Tibial nerve (tissue), 4 donors: ENCODE data around the gene AP5Z1. TPM values are rescaled to one million over a fixed set of nuclear protein-coding genes. Genes with fewer than 3 reads are reported as not detected.

Experiments
- DNase-seq, 2 donors: peaks; one replicate each; pipeline ENCODE4 v3.0.0-alpha.2; 2019; ENCODE audit warnings: low spot score in 2 of 2
- H3K27ac ChIP-seq, 4 donors: fragments of 200-600 bp; sonication (generic) in 3 of 4; one replicate each; pipeline ENCODE4 v1.5.1; 2017 to 2019; ENCODE audit warnings: mild to moderate bottlenecking in 1 of 4
- H3K27me3 ChIP-seq, 2 donors: fragments of 200-600 bp; sonication (generic) in 1 of 2; one replicate each; pipeline versions ENCODE4 v1.5.1 to v1.6.0; 2017 to 2019
- H3K36me3 ChIP-seq, 3 donors: fragments of 200-600 bp; sonication (generic); one replicate each; pipeline ENCODE4 v1.5.1; 2018 to 2019
- H3K4me1 ChIP-seq, 4 donors: fragments of 200-600 bp; sonication (generic) in 3 of 4; one replicate each; pipeline ENCODE4 v1.5.1; 2017 to 2019
- H3K4me3 ChIP-seq, 4 donors: fragments of 200-600 bp; sonication (generic) in 3 of 4; one replicate each; pipeline ENCODE4 v1.5.1; 2017 to 2019; ENCODE audit warnings: mild to moderate bottlenecking in 1 of 4, moderate library complexity in 1 of 4
- H3K9me3 ChIP-seq, 4 donors: fragments of 200-600 bp; sonication (generic) in 3 of 4; one replicate each; pipeline ENCODE4 v1.5.1; 2017 to 2019
- EP300 ChIP-seq, 2 donors: sonication (generic); formaldehyde crosslinking; IDR thresholded peaks; one replicate each; pipeline ENCODE4 v1.6.1; 2017; ENCODE audit warnings: antibody characterized with exemption in 2 of 2, mild to moderate bottlenecking in 1 of 2
- POLR2A ChIP-seq, 2 donors: fragments of 450-650 bp; IDR thresholded peaks; one replicate each; pipeline ENCODE4 v1.6.1; 2017; ENCODE audit warnings: antibody characterized with exemption in 2 of 2, mild to moderate bottlenecking in 2 of 2, moderate library complexity in 2 of 2
- WGBS, 2 donors: methylation state at CpG; one replicate each; pipeline ENCODE4 v1.1.5; 2018; 5-methylcytosine and 5-hydroxymethylcytosine counted together
- total RNA-seq, 4 donors: library from RNA; depleted of rRNA; stranded (reverse); fragments of >200 nt; gene quantifications; one replicate each; pipeline ENCODE4 v1.1.0, GENCODE V29; 2016
- TF ChIP-seq, protein P1 (sequence below), 5 experiments: fragments of 200-600 bp in 3 of 5; fragments of 450-650 bp in 2 of 5; sonication (generic) in 3 of 5; IDR thresholded peaks; one replicate each; pipeline ENCODE4 v1.5.1; 2016 to 2019; ENCODE audit warnings: antibody characterized with exemption in 5 of 5, mild to moderate bottlenecking in 3 of 5, moderate library complexity in 2 of 5

AP5Z1 gene
- total RNA-seq, 4 donors from 2014 or later = 26.0 to 61.8 (median 40.7) TPM

- H3K36me3 ChIP-seq = peaks cover 0 to 40% (median 0%) of the 10 kb centered on the region in 3 donors
- DNase-seq = no peak
- peaks cover 0 to 36% (median 11%) of the 10 kb centered on the region in 4 donors for H3K4me1 ChIP-seq
- no peak overlapping the region for H3K27ac ChIP-seq
- H3K27me3 ChIP-seq = no peaks in the 10 kb centered on the region
- TF ChIP-seq EP300 (IDR thresholded peaks at IDR 0.05) (no peak), POLR2A (IDR thresholded peaks at IDR 0.05) (no peak)
- TF ChIP-seq, protein P1, sequence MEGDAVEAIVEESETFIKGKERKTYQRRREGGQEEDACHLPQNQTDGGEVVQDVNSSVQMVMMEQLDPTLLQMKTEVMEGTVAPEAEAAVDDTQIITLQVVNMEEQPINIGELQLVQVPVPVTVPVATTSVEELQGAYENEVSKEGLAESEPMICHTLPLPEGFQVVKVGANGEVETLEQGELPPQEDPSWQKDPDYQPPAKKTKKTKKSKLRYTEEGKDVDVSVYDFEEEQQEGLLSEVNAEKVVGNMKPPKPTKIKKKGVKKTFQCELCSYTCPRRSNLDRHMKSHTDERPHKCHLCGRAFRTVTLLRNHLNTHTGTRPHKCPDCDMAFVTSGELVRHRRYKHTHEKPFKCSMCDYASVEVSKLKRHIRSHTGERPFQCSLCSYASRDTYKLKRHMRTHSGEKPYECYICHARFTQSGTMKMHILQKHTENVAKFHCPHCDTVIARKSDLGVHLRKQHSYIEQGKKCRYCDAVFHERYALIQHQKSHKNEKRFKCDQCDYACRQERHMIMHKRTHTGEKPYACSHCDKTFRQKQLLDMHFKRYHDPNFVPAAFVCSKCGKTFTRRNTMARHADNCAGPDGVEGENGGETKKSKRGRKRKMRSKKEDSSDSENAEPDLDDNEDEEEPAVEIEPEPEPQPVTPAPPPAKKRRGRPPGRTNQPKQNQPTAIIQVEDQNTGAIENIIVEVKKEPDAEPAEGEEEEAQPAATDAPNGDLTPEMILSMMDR (IDR thresholded peaks at IDR 0.05) = no peak
- 85 to 100% methylated on average over 3 to 14 of the region's 19 CpGs for WGBS, 2 donors
- no peak overlapping the region for H3K4me3 ChIP-seq
- no peaks in the 10 kb centered on the region for H3K9me3 ChIP-seq
Observed at GRCh38 chr7:4729266-4729665, 46.2 kb upstream of the AP5Z1 start.

DNA sequence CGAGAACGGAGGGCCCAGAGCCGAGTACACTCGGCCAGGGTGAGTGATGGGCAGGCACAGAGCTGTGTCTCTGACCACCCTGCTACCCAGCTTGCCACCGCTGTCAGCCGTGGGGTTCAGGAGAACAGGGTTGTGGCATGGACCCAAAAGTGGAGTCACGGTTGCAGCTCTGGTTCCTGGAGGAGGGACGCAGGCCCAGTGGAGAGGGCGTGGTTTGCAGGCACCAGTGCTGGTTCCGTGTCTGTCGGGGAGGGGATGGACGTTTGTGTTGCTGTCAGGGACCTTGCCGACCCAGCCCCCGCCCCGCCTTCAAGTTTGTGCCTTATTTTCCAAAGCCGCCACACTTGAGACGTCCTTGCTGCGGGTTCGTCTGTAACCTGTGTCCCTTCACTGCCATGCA lies 45.1 kb upstream of the AP5Z1 start:
- no peak for DNase-seq
- no peaks in the 10 kb centered on the region for H3K27me3 ChIP-seq
- no peak overlapping the region for H3K27ac ChIP-seq
- TF ChIP-seq POLR2A (IDR thresholded peaks at IDR 0.05) = no peak
- TF ChIP-seq, protein P1 (IDR thresholded peaks at IDR 0.05) = no peak
- TF ChIP-seq EP300 (IDR thresholded peaks at IDR 0.05) = no peak
- H3K4me3 ChIP-seq = no peak overlapping the region
- peaks cover 0 to 29% (median 3%) of the 10 kb centered on the region in 4 donors for H3K4me1 ChIP-seq
- peaks cover 0 to 40% (median 0%) of the 10 kb centered on the region in 3 donors for H3K36me3 ChIP-seq
- WGBS, 2 donors = 86 to 91% methylated on average over 18 to 19 of the region's 19 CpGs
- no peaks in the 10 kb centered on the region for H3K9me3 ChIP-seq

GRCh38 chr7:4730971-4731370 lies 44.5 kb upstream of the AP5Z1 start:
- no peak overlapping the region for H3K4me3 ChIP-seq
- no peak for DNase-seq
- H3K9me3 ChIP-seq = no peaks in the 10 kb centered on the region
- no peak overlapping the region for H3K27ac ChIP-seq
- WGBS, 2 donors = 74 to 90% methylated on average over 10 of the region's 10 CpGs
- H3K36me3 ChIP-seq = peaks cover 0 to 40% (median 0%) of the 10 kb centered on the region in 3 donors
- H3K4me1 ChIP-seq = peaks cover 0 to 25% (median 3%) of the 10 kb centered on the region in 4 donors
- TF ChIP-seq POLR2A (IDR thresholded peaks at IDR 0.05) = no peak
- TF ChIP-seq EP300 (IDR thresholded peaks at IDR 0.05) = no peak
- TF ChIP-seq, protein P1 (IDR thresholded peaks at IDR 0.05) = no peak
- no peaks in the 10 kb centered on the region for H3K27me3 ChIP-seq

GRCh38 chr7:4731803-4732202 lies 43.6 kb upstream of the AP5Z1 start:
- peaks cover 0 to 40% (median 0%) of the 10 kb centered on the region in 3 donors for H3K36me3 ChIP-seq
- H3K9me3 ChIP-seq = no peaks in the 10 kb centered on the region
- no peak for DNase-seq
- TF ChIP-seq, protein P1 (IDR thresholded peaks at IDR 0.05) = no peak
- TF ChIP-seq EP300 (IDR thresholded peaks at IDR 0.05) (no peak), POLR2A (IDR thresholded peaks at IDR 0.05) (no peak)
- no peak overlapping the region for H3K4me3 ChIP-seq
- H3K27ac ChIP-seq = no peak overlapping the region
- no peaks in the 10 kb centered on the region for H3K27me3 ChIP-seq
- WGBS, 2 donors = 94 to 97% methylated on average over 16 of the region's 16 CpGs
- peaks cover 0 to 17% (median 0%) of the 10 kb centered on the region in 4 donors for H3K4me1 ChIP-seq

- Histone ChIP-seq H3K36me3 (peaks cover 0 to 28% (median 0%) of the 10 kb centered on the region in 3 donors), H3K4me3 (no peak overlapping the region), H3K9me3 (no peaks in the 10 kb centered on the region), H3K4me1 (peaks cover 0 to 11% (median 4%) of the 10 kb centered on the region in 4 donors), H3K27ac (no peak overlapping the region), H3K27me3 (no peaks in the 10 kb centered on the region)
- TF ChIP-seq EP300 (IDR thresholded peaks at IDR 0.05) = no peak
- TF ChIP-seq, protein P1 (IDR thresholded peaks at IDR 0.05) = no peak
- TF ChIP-seq POLR2A (IDR thresholded peaks at IDR 0.05) = no peak
- no peak for DNase-seq
- 90 to 93% methylated on average over 14 to 15 of the region's 15 CpGs for WGBS, 2 donors
Observed at GRCh38 chr7:4733936-4734528, 41.4 kb upstream of the AP5Z1 start.
